Mesodermal cell (in vitro differentiated cells): ENCODE data around the gene BEAN1.

Source experiments
- H3K27ac ChIP-seq: 2 replicates; pipeline ENCODE4 v1.7.0; 2013; ENCODE audit warnings: mild to moderate bottlenecking, low read depth, low read length, moderate library complexity; ENCODE audit not compliant: severe bottlenecking
- H3K36me3 ChIP-seq: 2 replicates; pipeline ENCODE4 v1.7.1; 2013; ENCODE audit warnings: mild to moderate bottlenecking, low read length, moderate library complexity; ENCODE audit not compliant: control insufficient read depth, insufficient read depth
- H3K4me1 ChIP-seq: one replicate; pipeline ENCODE4 v1.7.1; 2013; ENCODE audit warnings: mild to moderate bottlenecking, low read length; ENCODE audit not compliant: insufficient read depth, control insufficient read depth, poor library complexity, severe bottlenecking
- H3K4me3 ChIP-seq: 2 replicates; pipeline ENCODE4 v1.7.0; 2013; ENCODE audit warnings: low read length, control low read depth, mild to moderate bottlenecking; ENCODE audit not compliant: insufficient read depth, poor library complexity, severe bottlenecking; ENCODE audit errors: extremely low read depth
- H3K9me3 ChIP-seq: 2 replicates; pipeline ENCODE4 v1.7.1; 2013; ENCODE audit warnings: mild to moderate bottlenecking, low read length, moderate library complexity; ENCODE audit not compliant: control insufficient read depth
- WGBS, 2 experiments: methylation state at CpG; one replicate each; pipeline ENCODE4 v1.1.5; 2013; ENCODE audit warnings: missing lambda C conversion rate in 2 of 2; ENCODE audit not compliant: insufficient coverage in 2 of 2; 5-methylcytosine and 5-hydroxymethylcytosine counted together

Gene BEAN1

GRCh38 chr16:66480265-66481080, 53.4 kb downstream of the BEAN1 start:
- Histone ChIP-seq H3K4me3 (no peak overlapping the region), H3K9me3 (no peaks in the 10 kb centered on the region), H3K36me3 (no peaks in the 10 kb centered on the region), H3K4me1 (peaks cover 3% of the 10 kb centered on the region), H3K27ac (no peak overlapping the region)
- WGBS, 2 experiments: 94 to 96% methylated on average over 21 to 22 of the region's 25 CpGs

GRCh38 chr16:66481081-66481942, 54.2 kb downstream of the BEAN1 start:
- H3K4me1 ChIP-seq: peaks cover 3% of the 10 kb centered on the region
- no peaks in the 10 kb centered on the region for H3K9me3 ChIP-seq
- WGBS, 2 experiments: 93 to 95% methylated on average over 17 to 19 of the region's 25 CpGs
- H3K36me3 ChIP-seq: no peaks in the 10 kb centered on the region
- H3K27ac ChIP-seq: no peak overlapping the region
- H3K4me3 ChIP-seq: no peak overlapping the region

GRCh38 chr16:66481943-66482390, 54.9 kb downstream of the BEAN1 start:
- no peak overlapping the region for H3K27ac ChIP-seq
- no peaks in the 10 kb centered on the region for H3K9me3 ChIP-seq
- no peaks in the 10 kb centered on the region for H3K36me3 ChIP-seq
- WGBS, 2 experiments: 82 to 92% methylated on average over 4 to 6 of the region's 7 CpGs
- peaks cover 8% of the 10 kb centered on the region for H3K4me1 ChIP-seq
- no peak overlapping the region for H3K4me3 ChIP-seq

GRCh38 chr16:66483689-66484452, 56.8 kb downstream of the BEAN1 start:
- Histone ChIP-seq H3K36me3 (no peaks in the 10 kb centered on the region), H3K4me1 (peaks cover 14% of the 10 kb centered on the region), H3K9me3 (no peaks in the 10 kb centered on the region), H3K27ac (no peak overlapping the region), H3K4me3 (no peak overlapping the region)
- 34 to 47% methylated on average over 9 to 11 of the region's 14 CpGs for WGBS, 2 experiments

GRCh38 chr16:66484453-66485213, 57.5 kb downstream of the BEAN1 start:
- no peak overlapping the region for H3K27ac ChIP-seq
- no peak overlapping the region for H3K4me3 ChIP-seq
- no peaks in the 10 kb centered on the region for H3K36me3 ChIP-seq
- WGBS, 2 experiments: 89 to 95% methylated on average over 14 to 15 of the region's 15 CpGs
- peaks cover 14% of the 10 kb centered on the region for H3K4me1 ChIP-seq
- no peaks in the 10 kb centered on the region for H3K9me3 ChIP-seq

GRCh38 chr16:66485376-66485775, 58.3 kb downstream of the BEAN1 start:
- Histone ChIP-seq H3K27ac (no peak overlapping the region), H3K36me3 (no peaks in the 10 kb centered on the region), H3K4me3 (no peak overlapping the region), H3K9me3 (no peaks in the 10 kb centered on the region), H3K4me1 (peaks cover 14% of the 10 kb centered on the region)
- 89 to 95% methylated on average over 6 of the region's 6 CpGs for WGBS, 2 experiments

GRCh38 chr16:66486199-66486772, 59.2 kb downstream of the BEAN1 start:
- WGBS, 2 experiments: 93 to 95% methylated on average over 9 to 12 of the region's 12 CpGs

GRCh38 chr16:66486773-66487579, 59.9 kb downstream of the BEAN1 start:
- Histone ChIP-seq H3K27ac (peak overlapping the region; percentile 36), H3K4me3 (no peak overlapping the region), H3K4me1 (peaks cover 14% of the 10 kb centered on the region), H3K36me3 (no peaks in the 10 kb centered on the region), H3K9me3 (no peaks in the 10 kb centered on the region)
- 76 to 78% methylated on average over 3 of the region's 3 CpGs for WGBS, 2 experiments

More at GRCh38 chr16:66486199-66486772, 59.2 kb downstream of the BEAN1 start:
- H3K4me1 ChIP-seq: peaks cover 14% of the 10 kb centered on the region
- H3K4me3 ChIP-seq: no peak overlapping the region
- no peaks in the 10 kb centered on the region for H3K36me3 ChIP-seq
- no peak overlapping the region for H3K27ac ChIP-seq
- H3K9me3 ChIP-seq: no peaks in the 10 kb centered on the region

GRCh38 chr16:66487580-66488275, 60.6 kb downstream of the BEAN1 start:
- Histone ChIP-seq H3K27ac (peak overlapping the region; percentile 16), H3K4me3 (no peak overlapping the region), H3K9me3 (no peaks in the 10 kb centered on the region), H3K36me3 (no peaks in the 10 kb centered on the region), H3K4me1 (peaks cover 14% of the 10 kb centered on the region)
- WGBS, 2 experiments: 66% methylated on average over 4 of the region's 5 CpGs; no CpG with 5 or more reads in 1 of the 2 experiments
